ENCODE measurements around the gene RNASE4.

DNA sequence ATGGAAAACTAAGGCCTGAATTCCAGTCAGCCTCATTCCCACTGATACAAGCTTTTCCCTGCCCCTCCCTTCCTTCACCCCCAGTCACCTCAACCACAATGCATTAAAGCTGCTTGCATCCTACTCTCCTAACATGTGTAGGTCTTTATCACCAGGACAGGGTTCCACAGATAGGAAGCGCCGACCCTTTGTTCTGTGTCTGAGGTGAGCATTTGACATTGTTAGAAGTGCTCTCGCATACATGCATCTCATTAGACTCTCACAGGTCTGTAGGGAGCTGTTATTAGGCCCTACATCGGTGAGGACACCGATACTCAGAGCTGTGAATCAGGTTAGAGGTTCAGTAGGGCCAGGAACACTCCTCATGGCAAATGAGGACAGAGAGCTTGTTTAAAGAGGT, 48.1 kb downstream of the RNASE4 start:
- TF ChIP-seq, protein P1, sequence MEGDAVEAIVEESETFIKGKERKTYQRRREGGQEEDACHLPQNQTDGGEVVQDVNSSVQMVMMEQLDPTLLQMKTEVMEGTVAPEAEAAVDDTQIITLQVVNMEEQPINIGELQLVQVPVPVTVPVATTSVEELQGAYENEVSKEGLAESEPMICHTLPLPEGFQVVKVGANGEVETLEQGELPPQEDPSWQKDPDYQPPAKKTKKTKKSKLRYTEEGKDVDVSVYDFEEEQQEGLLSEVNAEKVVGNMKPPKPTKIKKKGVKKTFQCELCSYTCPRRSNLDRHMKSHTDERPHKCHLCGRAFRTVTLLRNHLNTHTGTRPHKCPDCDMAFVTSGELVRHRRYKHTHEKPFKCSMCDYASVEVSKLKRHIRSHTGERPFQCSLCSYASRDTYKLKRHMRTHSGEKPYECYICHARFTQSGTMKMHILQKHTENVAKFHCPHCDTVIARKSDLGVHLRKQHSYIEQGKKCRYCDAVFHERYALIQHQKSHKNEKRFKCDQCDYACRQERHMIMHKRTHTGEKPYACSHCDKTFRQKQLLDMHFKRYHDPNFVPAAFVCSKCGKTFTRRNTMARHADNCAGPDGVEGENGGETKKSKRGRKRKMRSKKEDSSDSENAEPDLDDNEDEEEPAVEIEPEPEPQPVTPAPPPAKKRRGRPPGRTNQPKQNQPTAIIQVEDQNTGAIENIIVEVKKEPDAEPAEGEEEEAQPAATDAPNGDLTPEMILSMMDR (conservative IDR thresholded peaks at IDR 0.05 in 1 of 2, IDR thresholded peaks at IDR 0.05 in 1 of 2; ENCODE audit: extremely low read depth in 1 of 2, insufficient read depth in 1 of 2, low read depth in 1 of 2, low read length in 2 of 2) = no peak
- no peak for TF ChIP-seq EZH2 (IDR thresholded peaks at IDR 0.05; ENCODE audit: borderline replicate concordance, low read length)

All from mammary epithelial cell (primary cell).